OCI-M2 (cell line): ENCODE results near the gene STK11IP.

Experiments
- DNase-seq: peaks from one replicate; lab custom pipeline; 2025; ENCODE audit not compliant: unreplicated experiment; lab: John Stamatoyannopoulos, UW

STK11IP gene

DNA sequence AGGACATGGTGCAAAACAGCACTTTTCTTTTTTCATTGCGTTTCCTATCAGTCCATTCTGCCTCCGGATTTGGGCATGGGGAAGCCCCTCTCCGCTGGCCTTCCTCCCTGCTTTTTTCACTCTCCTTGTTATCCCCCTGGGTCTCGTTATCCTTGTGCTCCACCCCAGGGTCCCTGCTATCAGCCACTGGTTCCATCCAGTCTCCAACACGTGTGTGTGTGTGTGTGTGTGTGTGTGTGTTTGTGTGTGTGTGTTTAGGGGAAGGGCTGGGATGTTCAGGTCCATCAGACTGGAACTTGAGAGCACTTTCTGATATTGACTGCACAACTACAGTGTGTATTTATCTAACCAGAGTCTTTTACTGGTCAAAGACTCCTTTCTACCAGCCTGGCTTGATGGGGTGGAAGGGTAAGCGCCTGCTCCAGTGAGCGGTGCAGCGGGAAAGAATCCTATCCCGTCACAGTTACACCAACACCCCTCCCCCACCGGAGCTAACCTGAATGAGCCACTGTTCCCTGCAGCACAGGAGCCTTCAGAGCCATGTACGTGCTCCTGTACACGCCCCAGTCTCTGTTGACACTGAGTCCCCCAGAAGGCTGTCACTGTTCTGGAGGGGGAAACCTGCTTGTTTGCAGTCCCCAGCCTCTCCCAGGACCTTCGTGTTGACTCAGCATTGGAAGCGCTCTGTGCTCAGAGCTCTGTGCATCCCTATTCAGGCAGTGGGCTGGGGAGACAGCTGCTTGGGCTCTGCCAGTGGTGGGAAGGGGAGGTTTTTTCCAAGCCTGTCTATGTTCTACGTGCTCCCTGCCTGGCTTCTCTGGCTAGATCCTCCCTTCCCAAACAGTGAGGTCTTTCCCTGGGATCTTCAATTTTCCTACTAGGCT, 20.9 kb upstream of the STK11IP start:
- DNase-seq = no peak

DNA sequence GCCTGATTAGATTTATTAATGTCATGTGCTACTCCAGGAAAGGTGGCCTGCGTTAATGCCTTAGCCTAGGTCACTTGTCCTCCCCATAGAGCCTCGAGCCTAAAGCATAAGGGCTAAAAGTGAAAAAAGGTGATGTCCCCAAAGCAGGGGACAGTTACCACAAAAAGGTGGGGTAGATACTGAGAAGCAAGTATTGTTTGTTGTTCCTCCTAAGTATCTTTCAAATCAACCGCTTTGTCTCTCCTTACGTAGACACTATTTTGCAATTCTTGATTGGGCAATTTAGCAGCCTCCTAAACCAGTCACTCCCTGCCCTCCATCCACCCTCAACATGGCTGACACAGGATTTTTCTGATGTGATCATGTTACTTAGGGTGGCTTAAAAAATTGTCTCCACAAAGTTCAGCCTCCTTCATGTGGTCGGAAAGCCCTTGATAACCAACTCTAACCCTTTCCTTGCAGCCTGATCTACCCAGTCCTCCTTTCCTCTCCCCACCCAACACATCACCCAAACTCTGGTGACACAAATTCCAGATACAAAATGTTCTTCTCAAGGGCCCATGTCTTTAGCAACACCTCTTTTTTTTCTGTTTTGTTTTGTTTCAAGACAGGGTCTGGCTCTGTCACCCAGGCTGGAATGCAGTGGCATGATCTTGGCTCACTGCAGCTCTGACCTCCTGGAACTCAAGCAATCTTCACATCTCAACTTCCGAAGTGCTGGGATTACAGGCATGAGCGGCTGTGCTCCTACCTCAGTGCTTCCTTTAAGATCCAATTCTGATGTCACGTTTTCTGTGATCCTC, 18.6 kb upstream of the STK11IP start:
- DNase-seq = no peak

DNA sequence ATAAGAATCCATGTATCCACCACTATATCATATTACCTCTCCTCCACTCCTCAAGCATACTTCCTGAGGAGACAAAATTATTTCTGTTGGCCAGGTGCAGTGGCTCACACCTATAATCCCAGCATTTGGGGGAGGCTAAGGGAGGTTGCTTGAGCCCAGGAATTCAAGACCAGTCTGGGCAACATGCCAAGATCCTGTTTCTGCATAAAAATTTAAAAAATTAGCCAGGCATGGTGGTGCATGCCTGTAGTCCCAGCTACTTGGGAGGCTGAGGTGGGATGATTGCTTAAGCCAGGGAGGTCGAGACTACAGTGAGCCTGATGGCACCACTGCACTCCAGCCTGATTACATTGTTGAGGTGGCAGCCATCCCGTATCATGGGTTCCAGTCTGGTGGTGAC, 16.3 kb upstream of the STK11IP start:
- no peak for DNase-seq

DNA sequence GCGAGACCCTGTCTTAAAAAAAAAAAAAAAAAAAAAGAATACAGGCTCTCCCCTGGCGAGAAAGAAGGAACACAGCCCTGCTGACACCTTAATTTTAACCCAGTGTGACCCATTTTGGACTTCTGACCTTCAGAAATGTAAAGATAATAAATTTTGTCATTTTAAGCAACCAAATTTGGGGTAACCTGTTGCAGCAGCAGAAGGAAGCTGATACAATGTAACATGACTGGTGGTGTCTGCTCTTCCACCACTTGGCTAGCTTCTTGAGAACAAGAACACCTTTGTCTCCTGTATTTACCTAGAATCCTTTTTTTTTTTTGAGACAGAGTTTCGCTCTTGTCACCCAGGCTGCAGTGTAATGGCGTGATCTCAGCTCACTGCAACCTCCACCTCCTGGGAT, 6.6 kb upstream of the STK11IP start:
- DNase-seq = no peak

DNA sequence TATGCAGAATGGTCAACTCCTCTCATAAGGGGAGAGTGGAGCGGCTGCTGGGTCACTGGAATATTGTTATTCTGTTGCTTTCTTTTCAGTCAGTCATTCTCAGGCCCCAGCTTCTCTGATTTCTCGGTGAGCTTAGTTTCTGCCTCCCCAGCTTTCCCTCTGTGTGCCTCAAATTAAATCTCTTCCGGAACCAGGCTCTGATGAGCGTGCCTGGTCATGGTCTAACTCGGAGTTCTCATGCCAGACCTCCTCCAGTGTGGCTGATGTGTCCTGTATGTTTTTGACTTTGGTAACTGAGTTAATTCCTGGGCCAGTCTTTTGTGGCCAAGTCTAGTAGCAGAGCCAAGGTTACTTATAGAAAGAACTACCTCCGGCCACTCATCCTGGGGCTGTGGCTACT, 4.9 kb upstream of the STK11IP start:
- DNase-seq = no peak

DNA sequence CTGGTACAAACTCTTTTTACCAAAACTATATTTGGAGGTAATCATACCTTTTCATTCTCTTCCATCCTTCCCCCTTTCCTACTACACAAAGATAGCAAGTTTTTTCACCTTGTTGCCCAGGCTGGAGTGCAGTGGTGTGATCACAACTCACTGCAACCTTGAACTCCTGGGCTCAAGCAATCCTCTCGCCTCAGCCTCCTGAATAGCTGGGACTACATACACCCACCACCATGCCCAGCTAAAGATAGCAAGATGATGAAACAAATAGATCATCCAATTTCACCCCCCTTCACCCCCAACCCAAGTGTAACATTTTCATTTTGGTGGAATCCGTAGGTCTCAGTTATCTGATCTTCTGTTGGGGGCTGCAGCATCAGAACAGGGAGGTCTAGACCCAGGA, 4.5 kb upstream of the STK11IP start:
- no peak for DNase-seq

DNA sequence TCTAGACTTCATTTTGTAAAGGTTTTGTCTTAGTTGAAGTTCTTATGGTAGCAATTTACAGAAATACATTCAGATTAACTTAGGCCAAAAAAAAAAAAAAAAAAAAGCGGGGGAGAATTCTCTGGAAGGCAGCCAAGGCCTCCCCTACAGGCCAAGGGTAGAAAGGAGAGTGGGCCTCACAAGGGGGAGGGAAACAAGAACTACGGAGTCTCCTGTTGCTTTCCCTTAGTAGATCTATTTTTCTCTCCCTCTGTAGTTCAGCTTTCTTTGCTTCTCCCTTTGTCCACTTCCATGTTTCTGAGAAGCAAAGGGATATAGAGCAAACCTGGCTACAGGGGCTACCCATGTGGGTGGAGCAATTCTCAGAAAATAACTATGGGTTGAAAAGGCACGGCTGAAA, 2.4 kb upstream of the STK11IP start:
- DNase-seq = peak; percentile 7

DNA sequence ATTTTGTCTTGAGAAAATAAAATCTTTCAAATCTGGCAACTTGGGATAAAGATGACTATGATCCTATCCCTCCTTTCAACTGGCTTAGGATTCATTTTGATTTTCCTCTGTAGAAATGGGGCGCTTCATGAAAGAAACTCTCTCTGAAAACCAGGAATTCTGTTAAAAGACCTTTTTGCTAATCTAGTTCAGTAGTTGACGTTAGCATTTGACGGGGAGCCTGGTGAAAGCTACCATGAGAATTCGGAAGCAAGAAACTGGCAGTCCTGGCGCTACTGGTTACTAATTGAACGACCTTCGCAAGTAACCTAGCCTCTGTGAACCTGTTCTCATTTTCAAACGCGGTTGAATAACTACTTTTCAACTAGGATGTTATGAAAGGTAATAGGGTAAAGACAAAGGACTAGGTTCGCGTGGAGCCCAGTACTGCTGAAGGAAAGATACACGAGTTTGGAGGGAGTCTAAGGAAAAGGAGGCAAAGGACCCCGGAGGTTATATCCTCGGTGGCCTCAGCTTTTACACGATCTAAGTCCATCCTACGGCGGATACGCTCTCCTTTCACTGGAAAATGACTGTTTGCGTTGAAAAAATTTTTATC, 604 bp upstream of the STK11IP start:
- DNase-seq = no peak

DNA sequence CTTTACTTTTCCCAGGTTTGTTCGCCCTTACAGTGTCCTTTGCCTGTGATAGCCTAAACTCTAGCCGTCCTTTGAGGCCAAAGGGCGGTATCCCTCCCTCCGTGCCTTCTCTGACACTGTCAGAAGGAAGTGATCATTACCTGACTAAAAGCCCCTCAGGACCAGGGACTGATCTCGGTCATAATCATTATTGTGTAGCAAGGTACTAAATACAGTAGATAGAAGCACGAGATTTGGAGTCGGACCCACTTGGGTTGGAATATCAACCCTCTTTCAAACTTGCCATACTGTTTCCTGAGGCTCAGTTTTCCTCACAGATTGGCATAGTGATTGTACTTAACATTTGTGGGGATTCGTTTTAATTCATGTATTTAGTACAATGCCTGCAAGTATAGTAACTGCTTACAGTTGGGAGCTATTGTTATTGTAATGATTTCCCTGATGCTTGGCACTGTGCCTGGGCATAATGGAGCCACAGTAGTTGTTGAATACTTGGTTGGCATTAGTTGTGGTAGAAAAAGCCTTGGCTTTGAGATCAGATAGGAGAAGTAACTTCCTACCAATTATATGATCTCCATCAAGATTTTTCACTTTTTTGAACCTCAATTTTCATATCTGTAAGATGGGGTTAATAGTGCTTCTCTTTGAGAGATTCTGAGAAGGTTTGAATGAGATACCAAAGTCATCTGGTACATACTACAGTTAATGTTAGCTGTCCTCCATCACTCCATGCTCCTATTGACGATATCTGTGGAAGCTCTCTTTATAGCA, 836 bp downstream of the STK11IP start:
- DNase-seq = no peak

DNA sequence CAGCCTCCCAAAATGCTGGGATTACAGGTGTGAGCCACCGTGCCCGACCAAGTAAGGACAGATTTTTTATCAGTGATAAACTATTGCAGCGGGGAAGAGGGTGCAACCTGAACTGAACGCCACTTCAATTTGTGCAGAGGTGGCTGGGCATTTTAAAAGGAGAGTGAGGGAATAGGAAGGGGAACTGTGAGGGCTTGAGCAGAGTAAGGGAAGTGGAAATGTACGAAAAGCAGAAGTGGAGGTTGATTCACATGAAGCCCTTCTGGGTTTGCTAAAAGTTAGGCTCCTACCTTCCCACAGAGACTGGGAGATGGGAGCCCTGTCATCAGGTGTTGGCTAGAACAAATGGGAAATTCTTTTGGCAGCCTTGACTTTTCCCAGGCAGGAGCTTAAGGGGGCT, 6.1 kb downstream of the STK11IP start:
- DNase-seq = no peak

DNA sequence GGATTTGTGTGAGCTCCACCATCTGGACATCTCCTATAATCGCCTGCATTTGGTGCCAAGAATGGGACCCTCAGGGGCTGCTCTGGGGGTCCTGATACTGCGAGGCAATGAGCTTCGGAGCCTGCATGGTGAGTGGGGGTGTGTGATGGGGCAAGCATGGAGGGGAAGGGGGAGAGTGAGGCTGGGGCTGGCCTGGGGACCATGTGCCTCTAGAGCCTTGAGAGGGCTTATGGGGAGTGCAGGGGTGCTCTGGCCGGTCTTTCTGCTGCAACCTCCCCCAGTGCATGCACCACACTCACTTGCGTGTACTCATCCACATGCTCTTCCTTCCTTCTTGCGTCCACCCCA, 7.9 kb downstream of the STK11IP start:
- no peak for DNase-seq

DNA sequence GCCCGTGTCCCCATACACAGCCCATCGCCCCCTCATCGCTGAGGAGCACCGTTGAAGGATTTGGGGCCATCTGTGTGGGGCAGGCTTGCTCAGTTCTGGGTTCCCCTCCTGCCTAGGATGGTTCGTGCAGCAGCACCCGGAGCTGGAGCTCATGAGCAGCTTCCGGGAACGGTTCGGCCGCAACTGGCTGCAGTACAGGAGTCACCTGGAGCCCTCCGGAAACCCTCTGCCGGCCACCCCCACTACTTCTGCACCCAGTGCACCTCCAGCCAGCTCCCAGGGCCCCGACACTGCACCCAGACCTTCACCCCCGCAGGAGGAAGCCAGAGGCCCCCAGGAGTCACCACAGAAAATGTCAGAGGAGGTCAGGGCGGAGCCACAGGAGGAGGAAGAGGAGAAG, 10.3 kb downstream of the STK11IP start:
- DNase-seq = no peak

DNA sequence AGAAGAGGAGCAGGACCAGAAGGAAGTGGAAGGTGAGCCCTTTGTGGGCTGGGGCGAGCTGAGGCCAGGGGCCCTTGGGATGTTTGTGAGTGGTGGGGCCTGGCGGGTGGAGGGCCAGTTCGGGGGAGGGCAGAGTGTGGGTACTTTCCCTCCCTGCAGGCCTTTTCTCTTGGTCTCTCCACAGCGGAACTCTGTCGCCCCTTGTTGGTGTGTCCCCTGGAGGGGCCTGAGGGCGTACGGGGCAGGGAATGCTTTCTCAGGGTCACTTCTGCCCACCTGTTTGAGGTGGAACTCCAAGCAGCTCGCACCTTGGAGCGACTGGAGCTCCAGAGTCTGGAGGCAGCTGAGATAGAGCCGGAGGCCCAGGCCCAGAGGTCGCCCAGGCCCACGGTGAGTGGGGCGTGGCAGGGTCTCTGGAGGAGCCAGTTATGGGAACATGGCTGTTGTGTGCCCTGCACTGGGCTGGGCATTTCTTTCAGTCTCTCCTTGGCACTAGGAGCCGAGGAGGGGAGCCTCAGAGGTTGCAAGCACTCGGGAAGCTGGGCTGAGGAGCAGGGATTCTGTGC, 10.8 kb downstream of the STK11IP start:
- no peak for DNase-seq

DNA sequence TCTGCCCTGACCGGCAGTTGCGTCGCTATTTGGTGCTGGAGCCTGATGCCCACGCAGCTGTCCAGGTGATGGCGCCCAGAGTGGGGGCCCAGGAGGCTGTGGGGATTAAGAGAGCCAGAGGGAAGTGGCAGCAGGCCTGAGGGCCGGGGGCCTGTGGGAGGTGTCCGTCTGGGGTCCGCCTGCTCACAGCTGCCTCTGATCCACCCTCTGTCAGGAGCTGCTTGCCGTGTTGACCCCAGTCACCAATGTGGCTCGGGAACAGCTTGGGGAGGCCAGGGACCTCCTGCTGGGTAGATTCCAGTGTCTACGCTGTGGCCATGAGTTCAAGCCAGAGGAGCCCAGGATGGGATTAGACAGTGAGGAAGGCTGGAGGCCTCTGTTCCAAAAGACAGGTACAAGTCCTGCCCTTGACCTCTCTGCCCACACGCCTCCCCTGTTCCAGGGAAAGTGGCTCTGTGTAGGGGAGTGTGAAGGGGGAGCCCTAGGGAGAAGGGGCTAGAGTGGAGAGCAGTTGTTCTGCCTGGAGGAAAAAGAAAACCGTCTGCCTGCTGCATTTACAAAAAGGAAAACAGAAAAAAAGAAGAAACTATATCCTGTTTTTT, 11.6 kb downstream of the STK11IP start:
- DNase-seq = no peak

DNA sequence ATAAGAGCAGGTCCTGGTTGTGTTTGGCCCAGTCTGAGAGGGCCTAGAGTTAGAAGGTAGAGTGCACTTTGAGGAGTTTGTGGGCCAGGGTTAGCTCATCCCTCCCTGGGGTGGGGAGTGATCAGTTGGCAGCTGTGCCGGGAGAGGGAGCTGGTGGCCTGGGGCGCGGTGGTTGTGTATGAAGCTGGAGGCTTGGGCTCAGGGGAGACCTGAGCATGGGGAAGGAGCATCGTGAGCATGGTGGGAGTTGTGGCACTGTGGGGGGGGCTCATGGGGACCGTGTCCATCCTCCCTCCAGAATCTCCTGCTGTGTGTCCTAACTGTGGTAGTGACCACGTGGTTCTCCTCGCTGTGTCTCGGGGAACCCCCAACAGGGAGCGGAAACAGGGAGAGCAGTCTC, 13.6 kb downstream of the STK11IP start:
- no peak for DNase-seq

DNA sequence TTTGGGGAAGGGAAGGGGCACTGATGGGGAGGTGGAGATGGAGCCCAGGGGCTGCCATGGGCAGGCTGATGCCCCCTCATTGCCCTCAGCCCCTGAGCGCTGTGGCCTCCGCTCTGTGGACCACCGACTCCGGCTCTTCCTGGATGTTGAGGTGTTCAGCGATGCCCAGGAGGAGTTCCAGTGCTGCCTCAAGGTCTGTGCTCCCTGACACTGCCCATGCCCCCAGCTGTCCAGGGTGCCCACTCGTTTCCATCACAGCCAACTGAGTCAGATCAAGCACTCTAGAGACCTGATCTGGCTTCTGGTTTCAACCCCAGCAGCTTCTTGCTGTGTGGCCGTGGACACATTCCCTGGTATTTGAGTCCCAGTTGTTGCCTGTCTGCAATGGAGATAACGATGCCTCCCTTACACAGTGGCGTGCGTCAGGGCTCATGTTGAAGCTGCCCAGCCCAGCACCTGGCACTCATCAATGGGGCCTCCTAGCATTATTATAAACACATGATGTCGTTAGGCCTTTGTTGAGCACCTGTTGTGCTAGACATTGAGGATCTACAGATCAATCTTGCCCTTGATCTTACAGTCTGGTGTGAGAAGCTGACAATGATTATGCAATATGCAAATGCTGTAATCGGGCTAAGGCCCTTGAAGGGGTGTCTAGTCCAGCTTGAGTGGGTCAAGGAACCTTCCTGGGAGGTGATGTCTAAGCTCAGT, 14.4 kb downstream of the STK11IP start:
- no peak for DNase-seq

DNA sequence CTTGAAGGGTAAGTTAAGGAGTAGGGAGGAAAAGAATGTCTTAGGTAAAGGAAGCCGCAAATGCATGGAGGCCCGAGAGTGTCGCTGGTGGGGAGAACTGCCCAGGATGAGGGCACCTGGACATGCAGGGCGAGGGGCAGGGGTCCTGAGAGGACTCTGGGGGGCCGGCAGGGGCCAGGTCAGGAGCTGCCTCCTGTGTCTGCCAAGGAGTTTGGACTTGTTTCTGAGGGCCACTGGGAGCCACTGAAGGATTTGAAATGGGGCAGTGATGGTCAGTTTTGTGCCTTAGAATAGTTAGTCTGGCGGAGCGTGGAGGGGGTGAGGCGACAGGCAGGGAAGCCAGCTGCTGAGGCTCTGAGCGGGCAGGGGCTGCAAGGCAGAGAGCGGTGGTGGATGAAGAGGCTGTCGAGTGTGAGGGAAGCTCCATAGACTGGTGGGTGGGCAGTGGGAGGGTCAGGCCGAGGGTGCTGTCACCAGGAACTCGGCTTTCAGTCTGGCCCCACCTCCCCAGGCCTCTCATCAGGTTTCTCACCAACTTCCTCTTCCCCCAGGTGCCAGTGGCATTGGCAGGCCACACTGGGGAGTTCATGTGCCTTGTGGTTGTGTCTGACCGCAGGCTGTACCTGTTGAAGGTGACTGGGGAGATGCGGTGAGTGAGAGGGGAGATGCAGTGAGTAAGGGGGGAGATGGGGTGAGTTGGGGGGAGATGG, 15.1 kb downstream of the STK11IP start:
- DNase-seq = no peak

DNA sequence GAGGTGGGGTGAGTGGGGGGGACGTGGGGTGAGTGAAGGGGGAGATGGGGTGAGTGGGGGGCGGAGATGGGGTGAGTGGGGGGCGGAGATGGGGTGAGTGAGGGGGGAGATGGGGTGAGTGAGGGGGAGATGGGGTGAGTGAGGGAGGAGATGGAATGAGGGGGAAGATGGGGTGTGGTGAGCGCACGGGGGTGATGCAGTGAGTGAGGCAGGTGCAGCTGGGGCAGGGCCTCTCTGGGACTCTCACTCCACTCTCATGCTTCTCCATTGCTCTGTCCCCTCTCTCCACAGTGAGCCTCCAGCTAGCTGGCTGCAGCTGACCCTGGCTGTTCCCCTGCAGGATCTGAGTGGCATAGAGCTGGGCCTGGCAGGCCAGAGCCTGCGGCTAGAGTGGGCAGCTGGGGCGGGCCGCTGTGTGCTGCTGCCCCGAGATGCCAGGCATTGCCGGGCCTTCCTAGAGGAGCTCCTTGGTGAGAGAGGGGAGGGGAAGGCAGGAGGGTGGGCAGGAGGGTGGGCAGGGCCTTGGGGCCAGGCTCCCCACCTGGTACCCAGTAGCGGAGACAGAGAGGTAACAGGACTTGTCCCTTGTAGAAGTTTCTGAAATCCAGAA, 15.9 kb downstream of the STK11IP start:
- DNase-seq = no peak
